WTC11 (cell line): ENCODE measurements around the gene TLX1. TPM values are rescaled to one million over a fixed set of nuclear protein-coding genes. Genes with fewer than 3 reads are reported as not detected.
"Not testable (repeated sequence)": the region's sequence is repeated elsewhere in the genome, so short reads cannot be mapped to it uniquely, and the experiment has no call there.

Experiments
- ATAC-seq: fragments of 200-7000 bp; cut with Tn5 transposase; 2 replicates; pipeline ENCODE4 v1.10.0; 2021; ENCODE audit warnings: mild to moderate bottlenecking, moderate library complexity
- CTCF ChIA-PET: fragments of 300-600 bp; sonication (Branson Sonifier 250); formaldehyde crosslinking; loops from one replicate; lab custom pipeline; 2021; ENCODE audit warnings: antibody characterized with exemption; lab: Charles Lee
- POLR2A ChIA-PET: fragments of 350-600 bp; sonication (Branson Sonifier 250); formaldehyde crosslinking; loops from one replicate; lab custom pipeline; 2021; ENCODE audit warnings: antibody characterized with exemption; lab: Charles Lee
- DNase-seq: peaks from one replicate; pipeline ENCODE4 v3.0.0; 2021; ENCODE audit warnings: low spot score
- H3K27ac Mint-ChIP-seq: 2 replicates; pipeline ENCODE4 v1.8.0; 2021; ENCODE audit warnings: mixed read lengths
- H3K27me3 Mint-ChIP-seq: 2 replicates; pipeline ENCODE4 v1.8.0; 2021; ENCODE audit warnings: low read depth, mild to moderate bottlenecking, moderate library complexity, mixed read lengths
- H3K36me3 Mint-ChIP-seq: 2 replicates; pipeline ENCODE4 v1.8.0; 2021; ENCODE audit warnings: mixed read lengths
- H3K4me1 Mint-ChIP-seq: 2 replicates; pipeline ENCODE4 v1.8.0; 2022; ENCODE audit warnings: mixed read lengths
- H3K4me3 Mint-ChIP-seq: 2 replicates; pipeline ENCODE4 v1.8.0; 2021; ENCODE audit warnings: mild to moderate bottlenecking, moderate library complexity, mixed read lengths
- H3K9me3 Mint-ChIP-seq: 2 replicates; pipeline ENCODE4 v1.8.0; 2021; ENCODE audit warnings: mixed read lengths
- CREB1 ChIP-seq: sonication (generic); formaldehyde crosslinking; IDR thresholded peaks from 2 replicates; pipeline ENCODE4 v1.8.0; 2023; ENCODE audit warnings: mild to moderate bottlenecking, missing genetic modification reagents
- E2F4 ChIP-seq: sonication (generic); formaldehyde crosslinking; IDR thresholded peaks from 2 replicates; pipeline ENCODE4 v1.8.1; 2022; ENCODE audit warnings: low read depth, mild to moderate bottlenecking, moderate library complexity, missing genetic modification reagents, borderline replicate concordance
- ELF4 ChIP-seq: sonication (generic); formaldehyde crosslinking; IDR thresholded peaks from 2 replicates; pipeline ENCODE4 v1.8.1; 2022; ENCODE audit warnings: low read depth, mild to moderate bottlenecking, moderate library complexity, missing genetic modification reagents
- ESRRA ChIP-seq: sonication (generic); formaldehyde crosslinking; IDR thresholded peaks from 2 replicates; pipeline ENCODE4 v1.8.1; 2022; ENCODE audit warnings: mild to moderate bottlenecking, missing genetic modification reagents, borderline replicate concordance
- ETV6 ChIP-seq: sonication (generic); formaldehyde crosslinking; IDR thresholded peaks from 2 replicates; pipeline ENCODE4 v1.8.1; 2022; ENCODE audit warnings: mild to moderate bottlenecking, missing genetic modification reagents
- FOXP1 ChIP-seq: sonication (generic); formaldehyde crosslinking; IDR thresholded peaks from 2 replicates; pipeline ENCODE4 v1.8.0; 2022; ENCODE audit warnings: missing genetic modification reagents, mild to moderate bottlenecking, moderate library complexity, borderline replicate concordance
- GABPB1 ChIP-seq: sonication (generic); formaldehyde crosslinking; IDR thresholded peaks from 2 replicates; pipeline ENCODE4 v1.8.1; 2023; ENCODE audit warnings: mild to moderate bottlenecking, missing genetic modification reagents
- HMGXB4 ChIP-seq: sonication (generic); formaldehyde crosslinking; IDR thresholded peaks from 2 replicates; pipeline ENCODE4 v1.8.1; 2023; ENCODE audit warnings: mild to moderate bottlenecking, moderate library complexity, missing genetic modification reagents
- IRF1 ChIP-seq: sonication (generic); formaldehyde crosslinking; IDR thresholded peaks from 2 replicates; pipeline ENCODE4 v1.8.0; 2023; ENCODE audit warnings: missing genetic modification reagents
- JAZF1 ChIP-seq: fragments of 250-450 bp; sonication (Bioruptor Pico); IDR thresholded peaks from 2 replicates; pipeline ENCODE4 v1.9.0; 2021; ENCODE audit warnings: moderate library complexity, mild to moderate bottlenecking, inconsistent platforms
- KAT7 ChIP-seq: sonication (generic); formaldehyde crosslinking; IDR thresholded peaks from 2 replicates; pipeline ENCODE4 v1.8.1; 2023; ENCODE audit warnings: missing genetic modification reagents, mild to moderate bottlenecking, borderline replicate concordance
- MXD4 ChIP-seq: fragments of 250-450 bp; sonication (Bioruptor Pico); IDR thresholded peaks from 2 replicates; pipeline ENCODE4 v1.8.0; 2021; ENCODE audit warnings: mild to moderate bottlenecking, moderate library complexity, borderline replicate concordance
- NFATC4 ChIP-seq: fragments of 250-450 bp; sonication (Bioruptor Pico); IDR thresholded peaks from 2 replicates; pipeline ENCODE4 v1.9.0; 2021; ENCODE audit warnings: mild to moderate bottlenecking
- OVOL2 ChIP-seq: fragments of 250-450 bp; sonication (Bioruptor Pico); IDR thresholded peaks from 2 replicates; pipeline ENCODE4 v1.9.0; 2021; ENCODE audit warnings: mild to moderate bottlenecking, borderline replicate concordance
- PRRX2 ChIP-seq: fragments of 250-450 bp; sonication (Bioruptor Pico); IDR thresholded peaks from 2 replicates; pipeline ENCODE4 v1.8.0; 2021; ENCODE audit warnings: mild to moderate bottlenecking
- RELA ChIP-seq: sonication (generic); formaldehyde crosslinking; IDR thresholded peaks from 2 replicates; pipeline ENCODE4 v1.8.1; 2022; ENCODE audit warnings: missing genetic modification reagents, mild to moderate bottlenecking, borderline replicate concordance
- SMAD4 ChIP-seq: sonication (generic); formaldehyde crosslinking; IDR thresholded peaks from 2 replicates; pipeline ENCODE4 v1.8.0; 2022; ENCODE audit warnings: mild to moderate bottlenecking, missing genetic modification reagents
- STAT6 ChIP-seq: sonication (generic); formaldehyde crosslinking; conservative IDR thresholded peaks from 2 replicates; pipeline ENCODE4 v1.8.1; 2023; ENCODE audit warnings: mild to moderate bottlenecking, low read depth, missing genetic modification reagents, moderate library complexity
- TCF7 ChIP-seq: sonication (generic); formaldehyde crosslinking; IDR thresholded peaks from 2 replicates; pipeline ENCODE4 v1.8.0; 2022; ENCODE audit warnings: mild to moderate bottlenecking, low read depth, missing genetic modification reagents, moderate library complexity
- ZNF281 ChIP-seq: sonication (generic); formaldehyde crosslinking; IDR thresholded peaks from 2 replicates; pipeline ENCODE4 v1.8.0; 2023; ENCODE audit warnings: mild to moderate bottlenecking, missing genetic modification reagents
- total RNA-seq: library from RNA; stranded (reverse); gene quantifications from 3 replicates; pipeline ENCODE4 v1.2.3, GENCODE V29; 2021

TLX1 gene
- total RNA-seq, 1 experiment from 2014 or later: 4.6 TPM

- no peak for TF ChIP-seq STAT6
- no peak for TF ChIP-seq SMAD4 (CRISPR knock-in tag)
- TF ChIP-seq E2F4 (CRISPR knock-in tag): no peak
- TF ChIP-seq ELF4: no peak
- no peak for TF ChIP-seq MXD4 (CRISPR knock-in tag)
- no peak for TF ChIP-seq NFATC4
- TF ChIP-seq IRF1 (CRISPR knock-in tag): no peak
- TF ChIP-seq, all 79 proteins: peak for 0
These were observed 20.3 kb downstream of the TLX1 start (continued) for GRCh38 chr10:101151395-101151794.

- ChIA-PET CTCF (interaction anchor here (0.8 to 7.7 kb wide), 6 partner anchors 9 to 102 kb away, joined by 3 to 60 read pairs (median 10); no protein-coding TSS in a partner anchor), POLR2A (no interaction called here)
- ATAC-seq (no peak), DNase-seq (no peak)
- Mint-ChIP-seq H3K36me3 (no peaks in the 10 kb centered on the region), H3K27me3 (peaks cover 85% of the 10 kb centered on the region), H3K9me3 (peaks cover 9% of the 10 kb centered on the region; the same call in 1 of the 2 replicates), H3K27ac (no peak overlapping the region), H3K4me3 (no peak overlapping the region), H3K4me1 (peaks cover 3% of the 10 kb centered on the region)
- TF ChIP-seq ETV6 (CRISPR knock-in tag) (no peak), ZNF281 (CRISPR knock-in tag) (no peak)
These were observed 21.2 kb downstream of the TLX1 start for GRCh38 chr10:101152316-101152715.

- ATAC-seq, DNase-seq, H3K27ac Mint-ChIP-seq, POLR2A ChIA-PET, H3K36me3 Mint-ChIP-seq, H3K4me3 Mint-ChIP-seq: not testable (repeated sequence)
- Mint-ChIP-seq H3K9me3 (peaks cover 11% of the 10 kb centered on the region), H3K27me3 (peaks cover 79% of the 10 kb centered on the region), H3K4me1 (peaks cover 11% of the 10 kb centered on the region)
- CTCF ChIA-PET: interaction anchor here (1.5 to 7.7 kb wide), 3 partner anchors 8 to 59 kb away, joined by 3 to 60 read pairs (median 13); no protein-coding TSS in a partner anchor
These were observed 23.4 kb downstream of the TLX1 start for GRCh38 chr10:101154506-101154905.

GRCh38 chr10:101155896-101156295, 24.8 kb downstream of the TLX1 start:
- CTCF ChIA-PET: interaction anchor here (1.1 to 7.7 kb wide), 4 partner anchors 14 to 106 kb away, joined by 6 to 60 read pairs (median 12); no protein-coding TSS in a partner anchor
- H3K27me3 Mint-ChIP-seq: peaks cover 71% of the 10 kb centered on the region
- peaks cover 12% of the 10 kb centered on the region for H3K4me1 Mint-ChIP-seq
- H3K9me3 Mint-ChIP-seq: peaks cover 8% of the 10 kb centered on the region
- H3K4me3 Mint-ChIP-seq: no peak overlapping the region
- peaks cover 4% of the 10 kb centered on the region; the same call in 1 of the 2 replicates for H3K36me3 Mint-ChIP-seq
- H3K27ac Mint-ChIP-seq: no peak overlapping the region
- no peak for ATAC-seq
- DNase-seq: no peak
- POLR2A ChIA-PET: no interaction called here
- TF ChIP-seq JAZF1 (CRISPR knock-in tag) (no peak), OVOL2 (no peak), HMGXB4 (CRISPR knock-in tag) (no peak), PRRX2 (no peak), KAT7 (CRISPR knock-in tag) (no peak), CREB1 (CRISPR knock-in tag) (no peak), FOXP1 (CRISPR knock-in tag) (no peak), E2F4 (CRISPR knock-in tag) (no peak), ESRRA (CRISPR knock-in tag) (no peak), RELA (CRISPR knock-in tag) (no peak), TCF7 (CRISPR knock-in tag) (no peak), GABPB1 (no peak)
